ENCODE measurements around the gene PPP4R3B.
"Not testable (repeated sequence)": the region's sequence is repeated elsewhere in the genome, so short reads cannot be mapped to it uniquely, and the experiment has no call there.

The PPP4R3B gene

GRCh38 chr2:55550368-55551102 is 66.9 kb downstream of the PPP4R3B start:
- ChIA-PET POLR2A (no interaction called here), CTCF (no interaction called here)
- Histone ChIP-seq H3K27ac (ENCODE audit: insufficient read depth in 1 of 2, low read depth in 1 of 2, low read length in 2 of 2, poor library complexity in 1 of 2, severe bottlenecking in 2 of 2) (no peak overlapping the region), H3K9me3 (ENCODE audit: control extremely low read depth in 1 of 5, control insufficient read depth in 4 of 5, insufficient read depth in 2 of 5, low read depth in 1 of 5, low read length in 4 of 5) (no peaks in the 10 kb centered on the region), H3K4me1 (ENCODE audit: control extremely low read depth in 1 of 4, control insufficient read depth in 4 of 4, insufficient read depth in 4 of 4, low read length in 3 of 4) (no peaks in the 10 kb centered on the region), H3K4me3 (ENCODE audit: control insufficient read depth in 1 of 7, extremely low read depth in 1 of 7, insufficient read depth in 4 of 7, low read depth in 2 of 7, low read length in 6 of 7) (no peak overlapping the region), H3K36me3 (ENCODE audit: control insufficient read depth in 4 of 4, insufficient read depth in 4 of 4, low read length in 3 of 4) (peaks cover 5 to 51% (median 19%) of the 10 kb centered on the region in 4 experiments), H3K27me3 (replicated peaks in 2 of 5; ENCODE audit: control insufficient read depth in 4 of 5, insufficient read depth in 5 of 5, low read length in 4 of 5) (no peaks in the 10 kb centered on the region)
- WGBS (ENCODE audit: insufficient coverage) = 100% methylated on average over 2 of the region's 4 CpGs
- DNase-seq = no peak

- H3K4me1 ChIP-seq (ENCODE audit: control extremely low read depth in 1 of 4, control insufficient read depth in 4 of 4, insufficient read depth in 4 of 4, low read length in 3 of 4); DNase-seq; CTCF ChIA-PET; POLR2A ChIA-PET; H3K27me3 ChIP-seq (replicated peaks in 2 of 5; ENCODE audit: control insufficient read depth in 4 of 5, insufficient read depth in 5 of 5, low read length in 4 of 5); H3K27ac ChIP-seq (ENCODE audit: insufficient read depth in 1 of 2, low read depth in 1 of 2, low read length in 2 of 2, poor library complexity in 1 of 2, severe bottlenecking in 2 of 2); H3K4me3 ChIP-seq (ENCODE audit: control insufficient read depth in 1 of 7, extremely low read depth in 1 of 7, insufficient read depth in 4 of 7, low read depth in 2 of 7, low read length in 6 of 7); H3K9me3 ChIP-seq (ENCODE audit: control extremely low read depth in 1 of 5, control insufficient read depth in 4 of 5, insufficient read depth in 2 of 5, low read depth in 1 of 5, low read length in 4 of 5): not testable (repeated sequence)
- H3K36me3 ChIP-seq (ENCODE audit: control insufficient read depth in 4 of 4, insufficient read depth in 4 of 4, low read length in 3 of 4) = peaks cover 9 to 49% (median 24%) of the 10 kb centered on the region in 4 experiments
- 96% methylated on average over 6 of the region's 8 CpGs for WGBS (ENCODE audit: insufficient coverage)
Observed at GRCh38 chr2:55547679-55548078, 69.7 kb downstream of the PPP4R3B start.

- 100% methylated on average over 1 of the region's 1 CpG for WGBS (ENCODE audit: insufficient coverage)
- peaks cover 9 to 46% (median 25%) of the 10 kb centered on the region in 4 experiments for H3K36me3 ChIP-seq (ENCODE audit: control insufficient read depth in 4 of 4, insufficient read depth in 4 of 4, low read length in 3 of 4)
- ChIA-PET POLR2A (no interaction called here), CTCF (no interaction called here)
- no peaks in the 10 kb centered on the region for H3K9me3 ChIP-seq (ENCODE audit: control extremely low read depth in 1 of 5, control insufficient read depth in 4 of 5, insufficient read depth in 2 of 5, low read depth in 1 of 5, low read length in 4 of 5)
- H3K4me1 ChIP-seq (ENCODE audit: control extremely low read depth in 1 of 4, control insufficient read depth in 4 of 4, insufficient read depth in 4 of 4, low read length in 3 of 4) = no peaks in the 10 kb centered on the region
- no peak overlapping the region for H3K27ac ChIP-seq (ENCODE audit: insufficient read depth in 1 of 2, low read depth in 1 of 2, low read length in 2 of 2, poor library complexity in 1 of 2, severe bottlenecking in 2 of 2)
- no peak overlapping the region for H3K4me3 ChIP-seq (ENCODE audit: control insufficient read depth in 1 of 7, extremely low read depth in 1 of 7, insufficient read depth in 4 of 7, low read depth in 2 of 7, low read length in 6 of 7)
- no peaks in the 10 kb centered on the region for H3K27me3 ChIP-seq (replicated peaks in 2 of 5; ENCODE audit: control insufficient read depth in 4 of 5, insufficient read depth in 5 of 5, low read length in 4 of 5)
- no peak for DNase-seq
Observed at GRCh38 chr2:55547001-55547400, 70.4 kb downstream of the PPP4R3B start.

- H3K9me3 ChIP-seq (ENCODE audit: control extremely low read depth in 1 of 5, control insufficient read depth in 4 of 5, insufficient read depth in 2 of 5, low read depth in 1 of 5, low read length in 4 of 5) = no peaks in the 10 kb centered on the region
- no peak for DNase-seq
- no peak overlapping the region for H3K27ac ChIP-seq (ENCODE audit: insufficient read depth in 1 of 2, low read depth in 1 of 2, low read length in 2 of 2, poor library complexity in 1 of 2, severe bottlenecking in 2 of 2)
- peaks cover 8 to 53% (median 25%) of the 10 kb centered on the region in 4 experiments for H3K36me3 ChIP-seq (ENCODE audit: control insufficient read depth in 4 of 4, insufficient read depth in 4 of 4, low read length in 3 of 4)
- 94% methylated on average over 3 of the region's 6 CpGs for WGBS (ENCODE audit: insufficient coverage)
- ChIA-PET CTCF (no interaction called here), POLR2A (no interaction called here)
- H3K27me3 ChIP-seq (replicated peaks in 2 of 5; ENCODE audit: control insufficient read depth in 4 of 5, insufficient read depth in 5 of 5, low read length in 4 of 5) = no peaks in the 10 kb centered on the region
- H3K4me1 ChIP-seq (ENCODE audit: control extremely low read depth in 1 of 4, control insufficient read depth in 4 of 4, insufficient read depth in 4 of 4, low read length in 3 of 4) = no peaks in the 10 kb centered on the region
- no peak overlapping the region for H3K4me3 ChIP-seq (ENCODE audit: control insufficient read depth in 1 of 7, extremely low read depth in 1 of 7, insufficient read depth in 4 of 7, low read depth in 2 of 7, low read length in 6 of 7)
Observed at GRCh38 chr2:55530539-55531081, 86.8 kb downstream of the PPP4R3B start.

GRCh38 chr2:55526174-55526573 is 91.2 kb downstream of the PPP4R3B start:
- ChIA-PET POLR2A (no interaction called here), CTCF (no interaction called here)
- Histone ChIP-seq H3K9me3 (ENCODE audit: control extremely low read depth in 1 of 5, control insufficient read depth in 4 of 5, insufficient read depth in 2 of 5, low read depth in 1 of 5, low read length in 4 of 5) (no peaks in the 10 kb centered on the region), H3K36me3 (ENCODE audit: control insufficient read depth in 4 of 4, insufficient read depth in 4 of 4, low read length in 3 of 4) (peaks cover 10 to 50% (median 17%) of the 10 kb centered on the region in 4 experiments), H3K4me1 (ENCODE audit: control extremely low read depth in 1 of 4, control insufficient read depth in 4 of 4, insufficient read depth in 4 of 4, low read length in 3 of 4) (peaks cover 0 to 1% (median 0%) of the 10 kb centered on the region in 4 experiments), H3K4me3 (ENCODE audit: control insufficient read depth in 1 of 7, extremely low read depth in 1 of 7, insufficient read depth in 4 of 7, low read depth in 2 of 7, low read length in 6 of 7) (no peak overlapping the region), H3K27me3 (replicated peaks in 2 of 5; ENCODE audit: control insufficient read depth in 4 of 5, insufficient read depth in 5 of 5, low read length in 4 of 5) (no peaks in the 10 kb centered on the region), H3K27ac (ENCODE audit: insufficient read depth in 1 of 2, low read depth in 1 of 2, low read length in 2 of 2, poor library complexity in 1 of 2, severe bottlenecking in 2 of 2) (no peak overlapping the region)
- DNase-seq = peak in 2 of 3 donors; percentile 7 to 8
- no CpG with 5 or more reads among the region's 1 CpG for WGBS (ENCODE audit: insufficient coverage)

- H3K9me3 ChIP-seq (ENCODE audit: control extremely low read depth in 1 of 5, control insufficient read depth in 4 of 5, insufficient read depth in 2 of 5, low read depth in 1 of 5, low read length in 4 of 5) = no peaks in the 10 kb centered on the region
- no peak overlapping the region for H3K4me3 ChIP-seq (ENCODE audit: control insufficient read depth in 1 of 7, extremely low read depth in 1 of 7, insufficient read depth in 4 of 7, low read depth in 2 of 7, low read length in 6 of 7)
- ChIA-PET POLR2A (no interaction called here), CTCF (no interaction called here)
- H3K27ac ChIP-seq (ENCODE audit: insufficient read depth in 1 of 2, low read depth in 1 of 2, low read length in 2 of 2, poor library complexity in 1 of 2, severe bottlenecking in 2 of 2) = no peak overlapping the region
- no peak for DNase-seq
- WGBS (ENCODE audit: insufficient coverage) = no CpG with 5 or more reads among the region's 5 CpGs
- H3K36me3 ChIP-seq (ENCODE audit: control insufficient read depth in 4 of 4, insufficient read depth in 4 of 4, low read length in 3 of 4) = peaks cover 8 to 44% (median 14%) of the 10 kb centered on the region in 4 experiments
- no peaks in the 10 kb centered on the region for H3K27me3 ChIP-seq (replicated peaks in 2 of 5; ENCODE audit: control insufficient read depth in 4 of 5, insufficient read depth in 5 of 5, low read length in 4 of 5)
- H3K4me1 ChIP-seq (ENCODE audit: control extremely low read depth in 1 of 4, control insufficient read depth in 4 of 4, insufficient read depth in 4 of 4, low read length in 3 of 4) = peaks cover 6 to 11% (median 7%) of the 10 kb centered on the region in 4 experiments
Observed at GRCh38 chr2:55524884-55525437, 92.5 kb downstream of the PPP4R3B start.

All from common myeloid progenitor, CD34-positive (primary cell).